BLaER1 (cell line): ENCODE measurements around the gene DPP6.
"Not testable (repeated sequence)": the region's sequence is repeated elsewhere in the genome, so short reads cannot be mapped to it uniquely, and the experiment has no call there.

Source experiments
- H3K27ac ChIP-seq: shearing (Covaris generic); formaldehyde crosslinking; 2 replicates; pipeline ENCODE4 v1.8.1; 2022
- H3K27me3 ChIP-seq: shearing (Covaris generic); formaldehyde crosslinking; 2 replicates; pipeline ENCODE4 v1.8.1; 2022
- H3K36me3 ChIP-seq: shearing (Covaris generic); formaldehyde crosslinking; 2 replicates; pipeline ENCODE4 v1.8.1; 2022
- H3K4me1 ChIP-seq: shearing (Covaris generic); formaldehyde crosslinking; 2 replicates; pipeline ENCODE4 v1.8.1; 2022
- H3K4me2 ChIP-seq: shearing (Covaris generic); formaldehyde crosslinking; 2 replicates; pipeline ENCODE4 v1.8.1; 2022
- H3K4me3 ChIP-seq: shearing (Covaris generic); formaldehyde crosslinking; 2 replicates; pipeline ENCODE4 v1.8.1; 2022
- H3K9ac ChIP-seq: shearing (Covaris generic); formaldehyde crosslinking; 2 replicates; pipeline ENCODE4 v1.8.1; 2022
- H3K9me3 ChIP-seq: shearing (Covaris generic); formaldehyde crosslinking; 2 replicates; pipeline ENCODE4 v1.8.1; 2022
- H4K20me1 ChIP-seq: shearing (Covaris generic); formaldehyde crosslinking; 2 replicates; pipeline ENCODE4 v1.8.1; 2022
- Cebpa-rat ChIP-seq: shearing (Covaris generic); IDR thresholded peaks from 2 replicates; pipeline ENCODE4 v1.8.1; 2022

DPP6 gene

GRCh38 chr7:154652564-154652963 lies 600.4 kb downstream of the DPP6 start:
- Histone ChIP-seq H3K27ac (no peak overlapping the region), H3K4me1 (no peaks in the 10 kb centered on the region), H3K9me3 (peaks cover 21% of the 10 kb centered on the region), H4K20me1 (no peaks in the 10 kb centered on the region), H3K4me3 (no peak overlapping the region), H3K9ac (no peak overlapping the region), H3K36me3 (no peaks in the 10 kb centered on the region), H3K4me2 (no peak overlapping the region), H3K27me3 (no peaks in the 10 kb centered on the region)
- no peak for TF ChIP-seq Cebpa-rat

DNA sequence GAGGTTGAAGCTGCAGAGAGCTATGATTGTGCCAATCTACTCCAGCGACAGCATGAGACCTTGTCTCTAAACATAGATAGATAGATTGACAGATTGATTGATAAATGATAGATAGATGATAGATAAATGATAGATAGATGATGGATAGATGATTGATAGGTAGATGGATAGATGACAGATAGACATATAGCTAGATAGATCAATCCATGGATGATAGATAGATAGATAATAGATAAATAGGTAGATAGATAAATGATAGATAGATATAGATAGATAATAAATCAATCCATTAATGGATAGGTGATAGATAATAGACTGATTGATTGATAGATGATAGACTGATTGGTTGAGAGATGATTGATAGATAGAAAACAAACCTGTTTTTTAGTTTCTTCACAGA lies 601.1 kb downstream of the DPP6 start:
- TF ChIP-seq Cebpa-rat: no peak
- H3K36me3 ChIP-seq: no peaks in the 10 kb centered on the region
- H3K9me3 ChIP-seq: peaks cover 21% of the 10 kb centered on the region
- H3K9ac ChIP-seq: no peak overlapping the region
- no peaks in the 10 kb centered on the region for H4K20me1 ChIP-seq
- H3K27me3 ChIP-seq: no peaks in the 10 kb centered on the region
- H3K4me1 ChIP-seq: no peaks in the 10 kb centered on the region
- H3K27ac ChIP-seq: no peak overlapping the region
- no peak overlapping the region for H3K4me3 ChIP-seq
- H3K4me2 ChIP-seq: no peak overlapping the region

GRCh38 chr7:154656618-154657017 lies 604.4 kb downstream of the DPP6 start:
- Histone ChIP-seq H3K9me3 (peaks cover 16% of the 10 kb centered on the region), H3K4me2 (no peak overlapping the region), H4K20me1 (no peaks in the 10 kb centered on the region)

GRCh38 chr7:154666768-154667167 lies 614.6 kb downstream of the DPP6 start:
- Histone ChIP-seq H3K27ac (no peak overlapping the region), H3K4me2 (no peak overlapping the region), H4K20me1 (no peaks in the 10 kb centered on the region), H3K4me1 (no peaks in the 10 kb centered on the region), H3K27me3 (no peaks in the 10 kb centered on the region), H3K9me3 (peaks cover 26% of the 10 kb centered on the region), H3K36me3 (no peaks in the 10 kb centered on the region), H3K9ac (no peak overlapping the region), H3K4me3 (no peak overlapping the region)
- no peak for TF ChIP-seq Cebpa-rat

More at GRCh38 chr7:154656618-154657017, 604.4 kb downstream of the DPP6 start:
- Histone ChIP-seq H3K27ac (no peak overlapping the region), H3K27me3 (no peaks in the 10 kb centered on the region), H3K9ac (no peak overlapping the region), H3K4me3 (no peak overlapping the region), H3K36me3 (no peaks in the 10 kb centered on the region), H3K4me1 (no peaks in the 10 kb centered on the region)
- TF ChIP-seq Cebpa-rat: no peak

- TF ChIP-seq Cebpa-rat: no peak
- Histone ChIP-seq H3K9ac (no peak overlapping the region), H3K4me2 (no peak overlapping the region), H3K9me3 (0 out of 2 replicates have a peak, but pooled peaks cover 6% of the 10 kb centered on the region), H3K4me3 (no peak overlapping the region), H3K36me3 (no peaks in the 10 kb centered on the region), H3K27ac (no peak overlapping the region), H4K20me1 (no peaks in the 10 kb centered on the region), H3K27me3 (no peaks in the 10 kb centered on the region), H3K4me1 (no peaks in the 10 kb centered on the region)
These were observed 620.6 kb downstream of the DPP6 start for GRCh38 chr7:154672659-154673415.

GRCh38 chr7:154674191-154674590 lies 622.0 kb downstream of the DPP6 start:
- H3K9me3 ChIP-seq: 0 out of 2 replicates have a peak, but pooled peaks cover 9% of the 10 kb centered on the region
- no peak overlapping the region for H3K27ac ChIP-seq
- H3K27me3 ChIP-seq: no peaks in the 10 kb centered on the region
- no peaks in the 10 kb centered on the region for H3K4me1 ChIP-seq
- H3K9ac ChIP-seq: no peak overlapping the region
- H3K4me2 ChIP-seq: no peak overlapping the region
- H4K20me1 ChIP-seq: no peaks in the 10 kb centered on the region
- TF ChIP-seq Cebpa-rat: no peak
- H3K36me3 ChIP-seq: no peaks in the 10 kb centered on the region
- no peak overlapping the region for H3K4me3 ChIP-seq

DNA sequence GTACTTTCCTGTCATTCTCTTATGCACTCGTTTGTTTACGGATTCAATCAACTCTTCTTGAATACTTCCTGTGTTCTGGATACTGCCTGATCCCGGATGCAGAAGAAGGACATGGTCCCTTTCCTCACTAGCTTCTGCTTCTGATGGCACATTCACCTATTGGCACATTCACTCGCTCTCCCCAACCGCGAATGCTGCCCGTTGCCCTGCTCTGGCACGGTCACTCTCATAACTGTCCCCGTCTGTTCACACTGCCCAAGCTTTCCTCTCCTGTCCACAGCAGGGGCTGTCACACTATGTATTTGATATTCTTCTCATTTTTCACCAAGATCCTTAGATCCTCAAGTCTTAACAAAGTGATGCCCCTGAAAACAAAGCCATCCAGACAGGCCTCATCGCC lies 623.4 kb downstream of the DPP6 start:
- H3K27ac ChIP-seq: no peak overlapping the region
- H3K27me3 ChIP-seq: no peaks in the 10 kb centered on the region
- no peak overlapping the region for H3K9ac ChIP-seq
- TF ChIP-seq Cebpa-rat: no peak
- H3K4me2 ChIP-seq: no peak overlapping the region
- H3K36me3 ChIP-seq: no peaks in the 10 kb centered on the region
- no peaks in the 10 kb centered on the region for H4K20me1 ChIP-seq
- no peak overlapping the region for H3K4me3 ChIP-seq
- no peaks in the 10 kb centered on the region for H3K4me1 ChIP-seq
- 0 out of 2 replicates have a peak, but pooled peaks cover 9% of the 10 kb centered on the region for H3K9me3 ChIP-seq

GRCh38 chr7:154676033-154676421 lies 623.8 kb downstream of the DPP6 start:
- not testable (repeated sequence) for H3K4me3 ChIP-seq, H3K4me1 ChIP-seq

GRCh38 chr7:154676422-154677073 lies 624.4 kb downstream of the DPP6 start:
- Histone ChIP-seq H3K4me2 (no peak overlapping the region), H3K36me3 (no peaks in the 10 kb centered on the region), H3K4me3 (no peak overlapping the region), H3K4me1 (no peaks in the 10 kb centered on the region), H4K20me1 (no peaks in the 10 kb centered on the region), H3K27me3 (no peaks in the 10 kb centered on the region), H3K9me3 (0 out of 2 replicates have a peak, but pooled peaks cover 9% of the 10 kb centered on the region), H3K9ac (no peak overlapping the region), H3K27ac (no peak overlapping the region)
- no peak for TF ChIP-seq Cebpa-rat

More at GRCh38 chr7:154676033-154676421, 623.8 kb downstream of the DPP6 start:
- not testable (repeated sequence) for H3K36me3 ChIP-seq, H4K20me1 ChIP-seq, H3K27ac ChIP-seq, H3K27me3 ChIP-seq, H3K9ac ChIP-seq, H3K4me2 ChIP-seq, H3K9me3 ChIP-seq

- no peak for TF ChIP-seq Cebpa-rat
- Histone ChIP-seq H3K27me3 (no peaks in the 10 kb centered on the region), H3K4me2 (no peak overlapping the region), H3K27ac (no peak overlapping the region), H3K36me3 (no peaks in the 10 kb centered on the region), H3K4me3 (no peak overlapping the region), H4K20me1 (no peaks in the 10 kb centered on the region), H3K4me1 (no peaks in the 10 kb centered on the region), H3K9ac (no peak overlapping the region), H3K9me3 (0 out of 2 replicates have a peak, but pooled peaks cover 9% of the 10 kb centered on the region)
These were observed 625.3 kb downstream of the DPP6 start for GRCh38 chr7:154677454-154677853.

GRCh38 chr7:154678001-154678550 lies 625.9 kb downstream of the DPP6 start:
- H3K27ac ChIP-seq, H3K4me3 ChIP-seq, H4K20me1 ChIP-seq, H3K27me3 ChIP-seq, H3K9me3 ChIP-seq, H3K9ac ChIP-seq, H3K36me3 ChIP-seq, H3K4me1 ChIP-seq, H3K4me2 ChIP-seq: not testable (repeated sequence)
